WTC11 (cell line): Measurements from ENCODE around the gene AP5B1. TPM values are rescaled to one million over a fixed set of nuclear protein-coding genes. Genes with fewer than 3 reads are reported as not detected.
A peak's percentile ranks its signal among the peaks of the same experiment; 100 is the strongest.

ENCODE experiments used
- ATAC-seq: fragments of 200-7000 bp; cut with Tn5 transposase; 2 replicates; pipeline ENCODE4 v1.10.0; 2021; ENCODE audit warnings: mild to moderate bottlenecking, moderate library complexity
- CTCF ChIA-PET: fragments of 300-600 bp; sonication (Branson Sonifier 250); formaldehyde crosslinking; loops from one replicate; lab custom pipeline; 2021; ENCODE audit warnings: antibody characterized with exemption; lab: Charles Lee
- POLR2A ChIA-PET: fragments of 350-600 bp; sonication (Branson Sonifier 250); formaldehyde crosslinking; loops from one replicate; lab custom pipeline; 2021; ENCODE audit warnings: antibody characterized with exemption; lab: Charles Lee
- DNase-seq: peaks from one replicate; pipeline ENCODE4 v3.0.0; 2021; ENCODE audit warnings: low spot score
- H3K27ac Mint-ChIP-seq: 2 replicates; pipeline ENCODE4 v1.8.0; 2021; ENCODE audit warnings: mixed read lengths
- H3K27me3 Mint-ChIP-seq: 2 replicates; pipeline ENCODE4 v1.8.0; 2021; ENCODE audit warnings: low read depth, mild to moderate bottlenecking, moderate library complexity, mixed read lengths
- H3K36me3 Mint-ChIP-seq: 2 replicates; pipeline ENCODE4 v1.8.0; 2021; ENCODE audit warnings: mixed read lengths
- H3K4me1 Mint-ChIP-seq: 2 replicates; pipeline ENCODE4 v1.8.0; 2022; ENCODE audit warnings: mixed read lengths
- H3K4me3 Mint-ChIP-seq: 2 replicates; pipeline ENCODE4 v1.8.0; 2021; ENCODE audit warnings: mild to moderate bottlenecking, moderate library complexity, mixed read lengths
- H3K9me3 Mint-ChIP-seq: 2 replicates; pipeline ENCODE4 v1.8.0; 2021; ENCODE audit warnings: mixed read lengths
- FOXP1 ChIP-seq: sonication (generic); formaldehyde crosslinking; IDR thresholded peaks from 2 replicates; pipeline ENCODE4 v1.8.0; 2022; ENCODE audit warnings: missing genetic modification reagents, mild to moderate bottlenecking, moderate library complexity, borderline replicate concordance
- JUN ChIP-seq: sonication (generic); formaldehyde crosslinking; IDR thresholded peaks from 2 replicates; pipeline ENCODE4 v1.8.0; 2023; ENCODE audit warnings: mild to moderate bottlenecking, missing genetic modification reagents
- NR2C2 ChIP-seq: sonication (generic); formaldehyde crosslinking; IDR thresholded peaks from 2 replicates; pipeline ENCODE4 v1.8.0; 2022; ENCODE audit warnings: mild to moderate bottlenecking, missing genetic modification reagents
- TEAD1 ChIP-seq: sonication (generic); formaldehyde crosslinking; IDR thresholded peaks from 2 replicates; pipeline ENCODE4 v1.8.0; 2022; ENCODE audit warnings: mild to moderate bottlenecking, missing genetic modification reagents
- ZNF121 ChIP-seq: sonication (generic); formaldehyde crosslinking; IDR thresholded peaks from 2 replicates; pipeline ENCODE4 v1.8.0; 2023; ENCODE audit warnings: missing genetic modification reagents
- total RNA-seq: library from RNA; stranded (reverse); gene quantifications from 3 replicates; pipeline ENCODE4 v1.2.3, GENCODE V29; 2021
- TF ChIP-seq, protein P1 (sequence below): fragments of 250-450 bp; sonication (Bioruptor Pico); IDR thresholded peaks from 2 replicates; pipeline ENCODE4 v1.9.0; 2021; ENCODE audit warnings: mild to moderate bottlenecking
- TF ChIP-seq, protein P2 (sequence below): sonication (generic); formaldehyde crosslinking; IDR thresholded peaks from 2 replicates; pipeline ENCODE4 v1.8.0; 2023; ENCODE audit warnings: missing genetic modification reagents, mild to moderate bottlenecking, borderline replicate concordance
- TF ChIP-seq, protein P3 (sequence below): sonication (generic); formaldehyde crosslinking; IDR thresholded peaks from 2 replicates; pipeline ENCODE4 v1.8.0; 2022; ENCODE audit warnings: mild to moderate bottlenecking, missing genetic modification reagents
- TF ChIP-seq, protein P4 (sequence below): sonication (generic); formaldehyde crosslinking; IDR thresholded peaks from 2 replicates; pipeline ENCODE4 v1.8.0; 2022; ENCODE audit warnings: mild to moderate bottlenecking, missing genetic modification reagents
- TF ChIP-seq, protein P5 (sequence below): sonication (generic); formaldehyde crosslinking; IDR thresholded peaks from 2 replicates; pipeline ENCODE4 v1.8.1; 2023; ENCODE audit warnings: mild to moderate bottlenecking, moderate library complexity, missing genetic modification reagents

The AP5B1 gene
- total RNA-seq, 1 experiment from 2014 or later = 17.2 TPM

DNA sequence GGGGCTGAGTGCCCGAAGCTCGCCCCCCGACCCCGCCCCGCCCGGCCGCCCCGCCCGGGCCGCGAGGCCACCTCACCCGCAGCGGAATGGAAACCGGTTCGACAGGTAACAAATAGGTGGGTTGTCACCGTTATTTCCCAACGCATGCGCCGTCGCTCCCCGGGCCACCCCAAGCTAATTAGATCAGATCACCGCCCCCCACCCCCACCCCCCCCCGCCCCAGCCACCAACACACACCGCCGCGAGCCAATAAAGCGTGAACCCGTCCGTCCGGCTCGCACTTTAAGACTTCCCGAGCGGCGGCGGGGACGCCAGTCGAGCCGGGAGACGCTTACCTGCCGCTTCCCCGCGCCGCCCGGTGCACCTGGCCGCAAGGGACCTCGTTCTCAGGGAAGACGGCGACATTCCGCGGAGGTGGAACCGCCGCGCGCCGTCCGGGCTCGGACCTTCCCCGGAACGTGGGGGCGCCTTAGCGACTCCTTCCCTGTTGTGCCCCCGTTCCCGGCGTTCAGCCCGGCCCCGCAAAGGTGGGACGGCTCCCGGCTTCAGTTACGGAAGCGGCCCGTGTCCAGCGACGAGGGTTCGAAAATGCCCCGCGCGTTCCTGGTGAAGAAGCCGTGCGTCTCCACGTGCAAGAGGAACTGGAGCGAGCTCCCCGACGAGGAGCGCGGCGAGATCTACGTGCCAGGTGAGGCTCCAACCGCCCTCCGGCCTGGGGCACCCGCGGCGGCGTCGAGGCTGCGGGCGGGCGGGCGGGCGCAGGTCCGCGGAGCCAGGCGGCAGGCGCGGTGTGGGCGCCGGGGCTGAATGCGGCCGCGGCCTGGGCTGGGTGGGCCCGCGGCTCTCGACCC lies 6.2 kb upstream of the AP5B1 start, which contains the start of gene OVOL1:
Gene OVOL1, plus strand, starts transcription at position 278 of the 851 bp plus-strand sequence. Its CDS starts 311 bp downstream, at position 589.
- Mint-ChIP-seq H3K4me1 (peaks cover 53% of the 10 kb centered on the region), H3K36me3 (no peaks in the 10 kb centered on the region), H3K27me3 (peaks cover 61% of the 10 kb centered on the region), H3K4me3 (peak within 1 kb of the TSS; percentile 91), H3K9me3 (no peaks in the 10 kb centered on the region), H3K27ac (no peak within 1 kb of the TSS)
- ATAC-seq (peak; percentile 8), DNase-seq (peak; percentile 82)
- TF ChIP-seq NR2C2 (CRISPR knock-in tag) = no peak
- TF ChIP-seq, protein P1, sequence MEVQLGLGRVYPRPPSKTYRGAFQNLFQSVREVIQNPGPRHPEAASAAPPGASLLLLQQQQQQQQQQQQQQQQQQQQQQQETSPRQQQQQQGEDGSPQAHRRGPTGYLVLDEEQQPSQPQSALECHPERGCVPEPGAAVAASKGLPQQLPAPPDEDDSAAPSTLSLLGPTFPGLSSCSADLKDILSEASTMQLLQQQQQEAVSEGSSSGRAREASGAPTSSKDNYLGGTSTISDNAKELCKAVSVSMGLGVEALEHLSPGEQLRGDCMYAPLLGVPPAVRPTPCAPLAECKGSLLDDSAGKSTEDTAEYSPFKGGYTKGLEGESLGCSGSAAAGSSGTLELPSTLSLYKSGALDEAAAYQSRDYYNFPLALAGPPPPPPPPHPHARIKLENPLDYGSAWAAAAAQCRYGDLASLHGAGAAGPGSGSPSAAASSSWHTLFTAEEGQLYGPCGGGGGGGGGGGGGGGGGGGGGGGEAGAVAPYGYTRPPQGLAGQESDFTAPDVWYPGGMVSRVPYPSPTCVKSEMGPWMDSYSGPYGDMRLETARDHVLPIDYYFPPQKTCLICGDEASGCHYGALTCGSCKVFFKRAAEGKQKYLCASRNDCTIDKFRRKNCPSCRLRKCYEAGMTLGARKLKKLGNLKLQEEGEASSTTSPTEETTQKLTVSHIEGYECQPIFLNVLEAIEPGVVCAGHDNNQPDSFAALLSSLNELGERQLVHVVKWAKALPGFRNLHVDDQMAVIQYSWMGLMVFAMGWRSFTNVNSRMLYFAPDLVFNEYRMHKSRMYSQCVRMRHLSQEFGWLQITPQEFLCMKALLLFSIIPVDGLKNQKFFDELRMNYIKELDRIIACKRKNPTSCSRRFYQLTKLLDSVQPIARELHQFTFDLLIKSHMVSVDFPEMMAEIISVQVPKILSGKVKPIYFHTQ (CRISPR knock-in tag) = no peak
- TF ChIP-seq TEAD1 = 0 out of 2 replicates have a peak, but pooled peaks have one; percentile 36
- TF ChIP-seq, protein P2, sequence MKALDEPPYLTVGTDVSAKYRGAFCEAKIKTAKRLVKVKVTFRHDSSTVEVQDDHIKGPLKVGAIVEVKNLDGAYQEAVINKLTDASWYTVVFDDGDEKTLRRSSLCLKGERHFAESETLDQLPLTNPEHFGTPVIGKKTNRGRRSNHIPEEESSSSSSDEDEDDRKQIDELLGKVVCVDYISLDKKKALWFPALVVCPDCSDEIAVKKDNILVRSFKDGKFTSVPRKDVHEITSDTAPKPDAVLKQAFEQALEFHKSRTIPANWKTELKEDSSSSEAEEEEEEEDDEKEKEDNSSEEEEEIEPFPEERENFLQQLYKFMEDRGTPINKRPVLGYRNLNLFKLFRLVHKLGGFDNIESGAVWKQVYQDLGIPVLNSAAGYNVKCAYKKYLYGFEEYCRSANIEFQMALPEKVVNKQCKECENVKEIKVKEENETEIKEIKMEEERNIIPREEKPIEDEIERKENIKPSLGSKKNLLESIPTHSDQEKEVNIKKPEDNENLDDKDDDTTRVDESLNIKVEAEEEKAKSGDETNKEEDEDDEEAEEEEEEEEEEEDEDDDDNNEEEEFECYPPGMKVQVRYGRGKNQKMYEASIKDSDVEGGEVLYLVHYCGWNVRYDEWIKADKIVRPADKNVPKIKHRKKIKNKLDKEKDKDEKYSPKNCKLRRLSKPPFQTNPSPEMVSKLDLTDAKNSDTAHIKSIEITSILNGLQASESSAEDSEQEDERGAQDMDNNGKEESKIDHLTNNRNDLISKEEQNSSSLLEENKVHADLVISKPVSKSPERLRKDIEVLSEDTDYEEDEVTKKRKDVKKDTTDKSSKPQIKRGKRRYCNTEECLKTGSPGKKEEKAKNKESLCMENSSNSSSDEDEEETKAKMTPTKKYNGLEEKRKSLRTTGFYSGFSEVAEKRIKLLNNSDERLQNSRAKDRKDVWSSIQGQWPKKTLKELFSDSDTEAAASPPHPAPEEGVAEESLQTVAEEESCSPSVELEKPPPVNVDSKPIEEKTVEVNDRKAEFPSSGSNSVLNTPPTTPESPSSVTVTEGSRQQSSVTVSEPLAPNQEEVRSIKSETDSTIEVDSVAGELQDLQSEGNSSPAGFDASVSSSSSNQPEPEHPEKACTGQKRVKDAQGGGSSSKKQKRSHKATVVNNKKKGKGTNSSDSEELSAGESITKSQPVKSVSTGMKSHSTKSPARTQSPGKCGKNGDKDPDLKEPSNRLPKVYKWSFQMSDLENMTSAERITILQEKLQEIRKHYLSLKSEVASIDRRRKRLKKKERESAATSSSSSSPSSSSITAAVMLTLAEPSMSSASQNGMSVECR = peak; percentile 68; the same call in 1 of the 2 replicates
- TF ChIP-seq, protein P3, sequence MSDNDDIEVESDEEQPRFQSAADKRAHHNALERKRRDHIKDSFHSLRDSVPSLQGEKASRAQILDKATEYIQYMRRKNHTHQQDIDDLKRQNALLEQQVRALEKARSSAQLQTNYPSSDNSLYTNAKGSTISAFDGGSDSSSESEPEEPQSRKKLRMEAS (CRISPR knock-in tag) = 0 out of 2 replicates have a peak, but pooled peaks have one; percentile 32
- TF ChIP-seq JUN (CRISPR knock-in tag) = 0 out of 2 replicates have a peak, but pooled peaks have one; percentile 41
- TF ChIP-seq, protein P4, sequence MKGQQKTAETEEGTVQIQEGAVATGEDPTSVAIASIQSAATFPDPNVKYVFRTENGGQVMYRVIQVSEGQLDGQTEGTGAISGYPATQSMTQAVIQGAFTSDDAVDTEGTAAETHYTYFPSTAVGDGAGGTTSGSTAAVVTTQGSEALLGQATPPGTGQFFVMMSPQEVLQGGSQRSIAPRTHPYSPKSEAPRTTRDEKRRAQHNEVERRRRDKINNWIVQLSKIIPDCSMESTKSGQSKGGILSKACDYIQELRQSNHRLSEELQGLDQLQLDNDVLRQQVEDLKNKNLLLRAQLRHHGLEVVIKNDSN (CRISPR knock-in tag) = 0 out of 2 replicates have a peak, but pooled peaks have one; percentile 22
- TF ChIP-seq, protein P5, sequence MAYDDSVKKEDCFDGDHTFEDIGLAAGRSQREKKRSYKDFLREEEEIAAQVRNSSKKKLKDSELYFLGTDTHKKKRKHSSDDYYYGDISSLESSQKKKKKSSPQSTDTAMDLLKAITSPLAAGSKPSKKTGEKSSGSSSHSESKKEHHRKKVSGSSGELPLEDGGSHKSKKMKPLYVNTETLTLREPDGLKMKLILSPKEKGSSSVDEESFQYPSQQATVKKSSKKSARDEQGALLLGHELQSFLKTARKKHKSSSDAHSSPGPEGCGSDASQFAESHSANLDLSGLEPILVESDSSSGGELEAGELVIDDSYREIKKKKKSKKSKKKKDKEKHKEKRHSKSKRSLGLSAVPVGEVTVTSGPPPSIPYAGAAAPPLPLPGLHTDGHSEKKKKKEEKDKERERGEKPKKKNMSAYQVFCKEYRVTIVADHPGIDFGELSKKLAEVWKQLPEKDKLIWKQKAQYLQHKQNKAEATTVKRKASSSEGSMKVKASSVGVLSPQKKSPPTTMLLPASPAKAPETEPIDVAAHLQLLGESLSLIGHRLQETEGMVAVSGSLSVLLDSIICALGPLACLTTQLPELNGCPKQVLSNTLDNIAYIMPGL (CRISPR knock-in tag) = 0 out of 2 replicates have a peak, but pooled peaks have one; percentile 40
- ChIA-PET POLR2A (interaction anchor here (0.5 to 1.8 kb wide), 2 partner anchors 53 to 73 kb away, joined by 6 read pairs; partner anchors contain the start of gene MUS81), CTCF (interaction anchor here (0.6 to 8.5 kb wide), 11 partner anchors 7 to 196 kb away, joined by 3 to 151 read pairs (median 3); partner anchors contain the start of genes AP5B1, FIBP and MUS81)

DNA sequence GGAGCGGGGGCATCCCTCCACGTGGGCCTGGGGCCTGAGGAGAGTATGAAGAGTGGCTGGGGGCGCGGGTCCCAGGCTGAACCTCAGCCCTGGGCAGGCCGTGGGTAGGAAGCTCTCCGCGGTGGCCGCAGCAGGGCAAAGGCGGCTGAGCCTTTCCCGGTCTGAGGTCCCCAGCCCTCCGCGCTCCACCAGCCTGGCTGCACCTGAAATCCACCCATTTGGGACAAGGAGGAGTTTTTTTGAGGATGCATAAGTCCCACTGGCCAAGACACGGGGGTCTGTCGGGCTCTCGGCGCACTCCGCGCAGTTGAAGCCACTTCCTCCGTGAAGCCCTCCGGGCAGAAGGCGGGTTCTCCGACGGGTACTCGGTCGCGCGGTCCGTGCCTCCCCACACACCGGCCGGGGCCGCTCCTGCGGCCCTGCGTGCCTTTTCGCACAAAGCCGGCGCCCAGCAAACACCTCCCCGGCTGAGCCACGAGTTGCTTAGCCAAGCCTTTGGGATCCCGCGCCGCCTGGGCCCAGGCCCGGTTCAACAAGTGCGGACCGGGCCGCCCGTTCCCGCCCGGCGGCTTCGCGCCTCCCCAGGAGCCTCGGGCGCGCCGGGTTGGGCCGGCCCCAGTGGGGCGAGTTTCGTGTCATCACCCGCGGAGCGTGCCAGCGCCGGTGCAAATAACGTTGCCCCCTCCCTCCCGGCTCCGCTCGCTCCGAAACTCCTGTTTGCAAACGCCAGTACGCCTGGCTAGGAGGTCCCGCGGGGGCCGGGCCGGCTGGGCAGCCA lies 5.4 kb upstream of the AP5B1 start:
- H3K27me3 Mint-ChIP-seq = peaks cover 66% of the 10 kb centered on the region
- CTCF ChIA-PET = interaction anchor here (0.7 to 5.0 kb wide), 6 partner anchors 14 to 107 kb away, joined by 3 to 24 read pairs (median 3); no protein-coding TSS in a partner anchor

More for the DNA sequence above, 5.4 kb upstream of the AP5B1 start:
- no peak for TF ChIP-seq ZNF121 (CRISPR knock-in tag)
- TF ChIP-seq FOXP1 (CRISPR knock-in tag) = 0 out of 2 replicates have a peak, but pooled peaks have one; percentile 9
- TF ChIP-seq, all 79 proteins: peak for 1
- no peaks in the 10 kb centered on the region for H3K36me3 Mint-ChIP-seq
- H3K4me1 Mint-ChIP-seq = peaks cover 54% of the 10 kb centered on the region
- no peaks in the 10 kb centered on the region for H3K9me3 Mint-ChIP-seq
- DNase-seq = peak; percentile 48
- no peak overlapping the region for H3K27ac Mint-ChIP-seq
- peak overlapping the region; percentile 77 for H3K4me3 Mint-ChIP-seq
- POLR2A ChIA-PET = interaction anchor here (0.5 kb wide), 1 partner anchor 52 kb away, joined by 6 read pairs; no protein-coding TSS in a partner anchor
- no peak for ATAC-seq
